ENCODE results near the gene PHETA1.
A peak's percentile ranks its signal among the peaks of the same experiment; 100 is the strongest.

Gene PHETA1

GRCh38 chr12:111368788-111369495 is at the start of gene PHETA1:
Gene PHETA1 (minus strand): TSS chr12:111369095. CDS start chr12:111363427, 5,668 bp downstream.
- no peak for TF ChIP-seq CTCF (conservative IDR thresholded peaks at IDR 0.05; ENCODE audit: control insufficient read depth, insufficient read depth, low read depth, low read length)

GRCh38 chr12:111418594-111418880 is 49.6 kb upstream of the PHETA1 start:
- no peak for DNase-seq (ENCODE audit: low read depth)
- TF ChIP-seq CTCF (conservative IDR thresholded peaks at IDR 0.05; ENCODE audit: control insufficient read depth, insufficient read depth, low read depth, low read length): no peak

More at GRCh38 chr12:111368788-111369495, at the start of gene PHETA1:
- peak; percentile 74 for DNase-seq (ENCODE audit: low read depth)
- peak within 1 kb of the TSS; percentile 73 for H3K4me3 ChIP-seq (ENCODE audit: control insufficient read depth, low read depth, low read length)

GRCh38 chr12:111417784-111418593 is 49.1 kb upstream of the PHETA1 start:
- TF ChIP-seq CTCF (conservative IDR thresholded peaks at IDR 0.05; ENCODE audit: control insufficient read depth, insufficient read depth, low read depth, low read length): no peak
- no peak overlapping the region for H3K4me3 ChIP-seq (ENCODE audit: control insufficient read depth, low read depth, low read length)
- DNase-seq (ENCODE audit: low read depth): no peak

More at GRCh38 chr12:111418594-111418880, 49.6 kb upstream of the PHETA1 start:
- H3K4me3 ChIP-seq (ENCODE audit: control insufficient read depth, low read depth, low read length): no peak overlapping the region

GRCh38 chr12:111417290-111417689 is 48.4 kb upstream of the PHETA1 start:
- no peak overlapping the region for H3K4me3 ChIP-seq (ENCODE audit: control insufficient read depth, low read depth, low read length)
- no peak for TF ChIP-seq CTCF (conservative IDR thresholded peaks at IDR 0.05; ENCODE audit: control insufficient read depth, insufficient read depth, low read depth, low read length)
- no peak for DNase-seq (ENCODE audit: low read depth)

- no peak overlapping the region for H3K4me3 ChIP-seq (ENCODE audit: control insufficient read depth, low read depth, low read length)
- TF ChIP-seq CTCF (conservative IDR thresholded peaks at IDR 0.05; ENCODE audit: control insufficient read depth, insufficient read depth, low read depth, low read length): no peak
- no peak for DNase-seq (ENCODE audit: low read depth)
Measured at GRCh38 chr12:111414711-111415252, 45.9 kb upstream of the PHETA1 start.

- H3K4me3 ChIP-seq (ENCODE audit: control insufficient read depth, low read depth, low read length): no peak overlapping the region
- peak; percentile 92 for DNase-seq (ENCODE audit: low read depth)
- no peak for TF ChIP-seq CTCF (conservative IDR thresholded peaks at IDR 0.05; ENCODE audit: control insufficient read depth, insufficient read depth, low read depth, low read length)
Measured at GRCh38 chr12:111413442-111414086, 44.7 kb upstream of the PHETA1 start.

All from fibroblast of mammary gland (primary cell).